Glutamatergic neuron (in vitro differentiated cells): ENCODE results near the gene EPHB3. TPM values are rescaled to one million over a fixed set of nuclear protein-coding genes. Genes with fewer than 3 reads are reported as not detected.

Experiments used
- DNase-seq: peaks from one replicate; pipeline ENCODE4 v3.0.0; 2022
- H3K27ac Mint-ChIP-seq: one replicate; pipeline ENCODE4 v1.8.0; 2020; ENCODE audit warnings: mild to moderate bottlenecking, mixed read lengths, inconsistent platforms; ENCODE audit not compliant: unreplicated experiment
- H3K27me3 Mint-ChIP-seq: one replicate; pipeline ENCODE4 v1.8.0; 2020; ENCODE audit warnings: mild to moderate bottlenecking, moderate library complexity, mixed read lengths, inconsistent platforms; ENCODE audit not compliant: unreplicated experiment
- H3K36me3 Mint-ChIP-seq: one replicate; pipeline ENCODE4 v1.8.0; 2020; ENCODE audit warnings: mild to moderate bottlenecking, mixed read lengths, inconsistent platforms; ENCODE audit not compliant: unreplicated experiment
- H3K4me1 Mint-ChIP-seq: one replicate; pipeline ENCODE4 v1.8.0; 2020; ENCODE audit warnings: mild to moderate bottlenecking, low read depth, mixed read lengths, inconsistent platforms; ENCODE audit not compliant: unreplicated experiment
- H3K4me3 Mint-ChIP-seq: one replicate; pipeline ENCODE4 v1.8.0; 2020; ENCODE audit warnings: mild to moderate bottlenecking, mixed read lengths, inconsistent platforms; ENCODE audit not compliant: unreplicated experiment
- H3K9me3 Mint-ChIP-seq: one replicate; pipeline ENCODE4 v1.8.0; 2020; ENCODE audit warnings: mild to moderate bottlenecking, moderate library complexity, mixed read lengths, inconsistent platforms; ENCODE audit not compliant: unreplicated experiment
- total RNA-seq: library from RNA; stranded (reverse); fragmentation: NEBNext Ultra II Directional; extraction: Animal tissue kit (Norgen Biotek cat#: 25700); gene quantifications from one replicate; pipeline ENCODE4 v1.2.1, GENCODE V29; 2021; ENCODE audit not compliant: unreplicated experiment
- TF ChIP-seq, protein P1 (sequence below): fragments of 200-600 bp; sonication (generic); IDR thresholded peaks from one replicate; pipeline ENCODE4 v1.5.0; 2021; ENCODE audit not compliant: partially characterized antibody, unreplicated experiment

The EPHB3 gene
- total RNA-seq, 1 donor from 2014 or later = 5.0 TPM

DNA sequence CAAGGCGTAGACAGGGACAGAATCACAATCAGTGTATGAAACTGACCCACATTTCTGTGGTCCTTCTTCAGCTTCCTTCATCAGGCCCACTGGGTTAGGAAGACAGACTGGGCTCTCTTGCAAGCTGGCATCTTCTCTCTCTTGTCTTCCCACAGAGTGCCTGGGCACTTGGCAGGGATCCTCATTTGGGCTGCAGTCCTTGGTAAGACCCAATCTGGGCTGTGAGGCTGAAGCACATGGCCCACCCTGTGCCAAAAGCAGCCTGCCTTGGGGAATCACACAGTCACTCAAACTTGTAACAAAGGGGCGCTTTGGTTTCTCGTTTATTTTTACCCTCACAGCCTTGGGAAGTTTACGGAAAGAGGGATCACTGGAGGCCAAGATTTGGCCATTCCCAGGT, 8.2 kb upstream of the EPHB3 start:
- no peaks in the 10 kb centered on the region for H3K36me3 Mint-ChIP-seq
- H3K9me3 Mint-ChIP-seq = peaks cover 2% of the 10 kb centered on the region
- no peak for DNase-seq
- H3K27me3 Mint-ChIP-seq = peaks cover 2% of the 10 kb centered on the region
- TF ChIP-seq, protein P1, sequence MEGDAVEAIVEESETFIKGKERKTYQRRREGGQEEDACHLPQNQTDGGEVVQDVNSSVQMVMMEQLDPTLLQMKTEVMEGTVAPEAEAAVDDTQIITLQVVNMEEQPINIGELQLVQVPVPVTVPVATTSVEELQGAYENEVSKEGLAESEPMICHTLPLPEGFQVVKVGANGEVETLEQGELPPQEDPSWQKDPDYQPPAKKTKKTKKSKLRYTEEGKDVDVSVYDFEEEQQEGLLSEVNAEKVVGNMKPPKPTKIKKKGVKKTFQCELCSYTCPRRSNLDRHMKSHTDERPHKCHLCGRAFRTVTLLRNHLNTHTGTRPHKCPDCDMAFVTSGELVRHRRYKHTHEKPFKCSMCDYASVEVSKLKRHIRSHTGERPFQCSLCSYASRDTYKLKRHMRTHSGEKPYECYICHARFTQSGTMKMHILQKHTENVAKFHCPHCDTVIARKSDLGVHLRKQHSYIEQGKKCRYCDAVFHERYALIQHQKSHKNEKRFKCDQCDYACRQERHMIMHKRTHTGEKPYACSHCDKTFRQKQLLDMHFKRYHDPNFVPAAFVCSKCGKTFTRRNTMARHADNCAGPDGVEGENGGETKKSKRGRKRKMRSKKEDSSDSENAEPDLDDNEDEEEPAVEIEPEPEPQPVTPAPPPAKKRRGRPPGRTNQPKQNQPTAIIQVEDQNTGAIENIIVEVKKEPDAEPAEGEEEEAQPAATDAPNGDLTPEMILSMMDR = no peak
- H3K27ac Mint-ChIP-seq = no peak overlapping the region
- no peaks in the 10 kb centered on the region for H3K4me1 Mint-ChIP-seq
- no peak overlapping the region for H3K4me3 Mint-ChIP-seq

- H3K36me3 Mint-ChIP-seq = no peaks in the 10 kb centered on the region
- DNase-seq = no peak
- H3K4me3 Mint-ChIP-seq = no peak overlapping the region
- H3K4me1 Mint-ChIP-seq = no peaks in the 10 kb centered on the region
- peaks cover 4% of the 10 kb centered on the region for H3K27me3 Mint-ChIP-seq
- peaks cover 2% of the 10 kb centered on the region for H3K9me3 Mint-ChIP-seq
- TF ChIP-seq, protein P1 = no peak
- no peak overlapping the region for H3K27ac Mint-ChIP-seq
Measured at GRCh38 chr3:184554461-184554860, 7.1 kb upstream of the EPHB3 start.

GRCh38 chr3:184556582-184557347, 4.8 kb upstream of the EPHB3 start:
- Mint-ChIP-seq H3K4me1 (no peaks in the 10 kb centered on the region), H3K27ac (no peak overlapping the region), H3K36me3 (no peaks in the 10 kb centered on the region), H3K27me3 (peaks cover 10% of the 10 kb centered on the region), H3K4me3 (no peak overlapping the region), H3K9me3 (peaks cover 5% of the 10 kb centered on the region)
- DNase-seq = no peak
- TF ChIP-seq, protein P1 = no peak

DNA sequence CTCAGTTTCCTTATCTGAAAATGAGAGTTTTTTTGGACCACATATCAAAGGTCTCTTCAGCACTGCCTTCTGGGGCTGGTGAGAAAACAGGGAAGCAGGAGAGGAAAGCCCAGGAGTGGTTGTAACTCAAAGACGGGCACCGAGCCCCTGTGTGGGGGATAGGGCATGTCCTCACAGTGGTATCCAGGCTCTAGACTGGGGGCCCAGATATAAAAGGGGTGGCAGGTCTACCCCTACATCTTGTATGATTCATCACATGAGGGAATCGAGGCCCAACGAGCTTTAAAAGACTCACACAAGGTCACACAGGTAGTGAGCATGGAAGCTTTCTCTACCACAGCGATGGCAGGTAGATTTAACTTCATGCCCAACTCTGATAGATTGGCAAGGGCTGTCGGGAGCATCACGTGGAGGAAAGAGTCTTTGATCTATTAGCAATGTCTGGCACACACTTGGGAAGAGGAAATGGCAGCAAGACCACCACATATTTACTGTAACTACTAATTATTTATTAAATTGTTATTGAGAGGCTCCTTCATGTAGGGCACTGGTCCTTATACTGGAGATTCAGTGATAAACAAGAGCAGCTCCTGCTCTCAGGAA, 4.1 kb upstream of the EPHB3 start:
- Mint-ChIP-seq H3K9me3 (peaks cover 5% of the 10 kb centered on the region), H3K36me3 (no peaks in the 10 kb centered on the region), H3K27me3 (peaks cover 10% of the 10 kb centered on the region), H3K4me1 (no peaks in the 10 kb centered on the region), H3K27ac (no peak overlapping the region), H3K4me3 (no peak overlapping the region)
- TF ChIP-seq, protein P1 = no peak
- DNase-seq = no peak

GRCh38 chr3:184558726-184559125, 2.9 kb upstream of the EPHB3 start:
- DNase-seq = no peak
- peaks cover 5% of the 10 kb centered on the region for H3K9me3 Mint-ChIP-seq
- H3K27ac Mint-ChIP-seq = no peak overlapping the region
- TF ChIP-seq, protein P1 = no peak
- H3K4me1 Mint-ChIP-seq = peaks cover 5% of the 10 kb centered on the region
- H3K27me3 Mint-ChIP-seq = peaks cover 15% of the 10 kb centered on the region
- H3K4me3 Mint-ChIP-seq = no peak overlapping the region
- no peaks in the 10 kb centered on the region for H3K36me3 Mint-ChIP-seq
